GM13976 (cell line): ENCODE results near the gene MALL.
"Not testable (repeated sequence)": the region's sequence is repeated elsewhere in the genome, so short reads cannot be mapped to it uniquely, and the experiment has no call there.

Source experiments
- DNase-seq: peaks from one replicate; pipeline ENCODE4 v3.0.0; 2012; ENCODE audit warnings: low spot score
- in situ Hi-C: fragments of 300-500 bp; cut with MboI; formaldehyde crosslinking; loops from one replicate; pipeline ENCODE4 v1.12.0; 2022; ENCODE audit warnings: low sequenced_read_pairs, mixed read lengths, inconsistent platforms; ENCODE audit not compliant: unreplicated experiment
- TF ChIP-seq, protein P1 (sequence below): IDR thresholded peaks from 2 replicates; pipeline ENCODE4 v1.5.1; 2012; ENCODE audit warnings: borderline replicate concordance, mild to moderate bottlenecking; ENCODE audit not compliant: insufficient read depth; ENCODE audit errors: extremely low read depth, missing control alignments, control extremely low read depth

Gene MALL

DNA sequence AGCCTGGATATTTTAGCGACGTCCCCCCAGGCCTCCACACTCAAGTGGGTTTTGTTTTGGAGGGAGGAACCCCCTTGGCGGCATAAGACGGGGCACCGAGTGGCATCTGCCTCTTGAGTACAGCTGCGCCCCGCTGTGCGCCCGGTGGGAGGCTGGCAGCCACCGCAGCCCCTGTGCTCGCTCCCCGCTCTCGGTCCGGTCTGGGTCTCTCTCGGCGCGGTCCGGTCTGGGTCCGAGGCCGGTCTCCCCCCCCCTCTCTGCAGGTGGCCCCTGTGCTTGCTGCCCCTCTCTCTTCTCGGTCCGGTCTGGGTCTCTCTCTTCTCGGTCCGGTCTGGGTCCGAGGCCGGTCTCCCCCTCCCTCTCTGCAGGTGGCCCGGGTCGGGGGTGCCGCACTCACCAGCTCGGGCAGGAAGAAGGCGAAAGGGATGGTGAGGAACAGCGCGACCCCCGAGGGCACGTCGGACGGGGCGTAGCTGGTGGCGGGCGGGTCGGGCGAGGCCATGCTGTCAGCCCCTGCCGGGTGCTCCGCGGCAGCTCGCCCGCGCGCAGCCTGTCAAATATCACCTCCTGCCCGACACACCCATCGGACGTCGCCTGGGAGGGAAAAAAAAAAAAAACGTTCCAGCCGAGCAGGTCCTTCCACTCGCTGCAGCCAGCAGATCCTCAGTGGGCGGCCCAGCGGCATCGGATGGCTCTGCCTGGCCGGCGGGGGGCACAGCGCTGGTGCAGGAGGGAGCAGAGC lies at the start of gene MALL:
TSS of gene MALL (minus strand) at position 532 of the 742 bp plus-strand sequence. CDS start at position 502, 30 bp downstream.
- in situ Hi-C loops: no loop called here
- DNase-seq: no peak
- TF ChIP-seq, protein P1, sequence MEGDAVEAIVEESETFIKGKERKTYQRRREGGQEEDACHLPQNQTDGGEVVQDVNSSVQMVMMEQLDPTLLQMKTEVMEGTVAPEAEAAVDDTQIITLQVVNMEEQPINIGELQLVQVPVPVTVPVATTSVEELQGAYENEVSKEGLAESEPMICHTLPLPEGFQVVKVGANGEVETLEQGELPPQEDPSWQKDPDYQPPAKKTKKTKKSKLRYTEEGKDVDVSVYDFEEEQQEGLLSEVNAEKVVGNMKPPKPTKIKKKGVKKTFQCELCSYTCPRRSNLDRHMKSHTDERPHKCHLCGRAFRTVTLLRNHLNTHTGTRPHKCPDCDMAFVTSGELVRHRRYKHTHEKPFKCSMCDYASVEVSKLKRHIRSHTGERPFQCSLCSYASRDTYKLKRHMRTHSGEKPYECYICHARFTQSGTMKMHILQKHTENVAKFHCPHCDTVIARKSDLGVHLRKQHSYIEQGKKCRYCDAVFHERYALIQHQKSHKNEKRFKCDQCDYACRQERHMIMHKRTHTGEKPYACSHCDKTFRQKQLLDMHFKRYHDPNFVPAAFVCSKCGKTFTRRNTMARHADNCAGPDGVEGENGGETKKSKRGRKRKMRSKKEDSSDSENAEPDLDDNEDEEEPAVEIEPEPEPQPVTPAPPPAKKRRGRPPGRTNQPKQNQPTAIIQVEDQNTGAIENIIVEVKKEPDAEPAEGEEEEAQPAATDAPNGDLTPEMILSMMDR: no peak

DNA sequence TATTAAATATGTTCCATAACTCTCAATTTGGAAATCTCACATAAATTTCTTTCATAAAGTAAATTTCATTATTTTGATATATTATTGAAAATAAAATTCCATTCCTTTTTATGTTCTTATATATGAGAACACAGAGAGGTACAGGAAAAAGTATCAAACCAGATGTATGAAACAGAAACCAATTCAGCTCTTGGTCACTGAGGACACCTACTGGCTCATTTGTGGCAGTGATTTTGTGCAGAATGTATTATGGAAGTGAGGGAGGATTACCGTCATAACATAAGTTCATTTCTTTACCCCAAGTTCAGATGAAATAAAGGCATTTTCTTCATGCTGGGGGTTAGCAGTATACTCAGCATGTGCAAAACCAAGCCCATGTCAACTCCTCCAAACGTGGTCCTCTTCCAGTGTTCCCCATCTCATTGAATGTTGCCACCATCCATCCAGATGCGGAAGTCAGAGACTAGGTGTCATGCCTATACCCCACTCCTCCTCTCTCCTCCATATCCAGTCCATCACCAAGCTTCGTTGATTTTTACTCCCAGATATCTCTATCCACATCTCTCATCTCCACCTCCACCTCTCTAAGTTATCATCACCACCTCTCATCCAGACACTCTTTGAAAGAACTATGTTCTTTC lies 41.7 kb upstream of the MALL start:
- TF ChIP-seq, protein P1: peak; percentile 69
- DNase-seq: peak; percentile 49
- in situ Hi-C loops: no loop called here

DNA sequence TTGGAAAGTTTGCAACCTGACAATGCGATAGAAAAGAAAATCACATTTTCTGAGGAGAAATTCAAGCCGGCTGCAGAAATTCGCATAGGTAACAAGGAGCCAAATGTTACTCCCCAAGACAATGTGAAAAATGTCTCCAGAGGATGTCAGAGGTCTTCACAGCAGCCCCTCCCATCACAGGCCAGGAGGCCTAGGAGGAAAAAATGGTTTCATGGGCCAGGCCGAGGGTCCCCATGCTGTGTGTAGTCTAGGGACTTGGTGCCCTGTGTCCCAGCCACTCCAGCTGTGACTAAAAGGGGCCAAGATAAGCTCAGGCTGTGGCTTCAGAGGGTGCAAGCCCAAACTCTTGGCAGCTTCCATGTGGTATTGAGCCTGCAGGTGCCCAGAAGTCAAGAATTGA lies 39.2 kb upstream of the MALL start:
- in situ Hi-C loops, DNase-seq: not testable (repeated sequence)

DNA sequence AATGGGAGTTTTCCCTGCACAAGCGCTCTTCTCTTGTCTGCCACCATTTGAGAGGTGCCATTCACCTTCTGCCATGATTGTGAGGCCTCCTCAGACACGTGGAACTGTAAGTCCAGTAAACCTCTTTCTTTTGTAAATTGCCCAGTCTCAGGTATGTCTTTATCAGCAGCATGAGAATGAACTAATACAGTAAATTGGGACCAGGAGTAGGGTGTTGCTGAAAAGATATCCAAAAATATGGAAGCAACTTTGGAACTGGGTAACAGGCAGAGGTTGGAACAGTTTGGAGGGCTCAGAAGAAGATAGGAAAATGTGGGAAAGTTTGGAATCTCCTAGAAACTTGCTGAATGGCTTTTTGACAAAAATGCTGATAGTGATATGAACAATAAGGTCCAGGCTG lies 38.6 kb upstream of the MALL start:
- in situ Hi-C loops, DNase-seq: not testable (repeated sequence)

DNA sequence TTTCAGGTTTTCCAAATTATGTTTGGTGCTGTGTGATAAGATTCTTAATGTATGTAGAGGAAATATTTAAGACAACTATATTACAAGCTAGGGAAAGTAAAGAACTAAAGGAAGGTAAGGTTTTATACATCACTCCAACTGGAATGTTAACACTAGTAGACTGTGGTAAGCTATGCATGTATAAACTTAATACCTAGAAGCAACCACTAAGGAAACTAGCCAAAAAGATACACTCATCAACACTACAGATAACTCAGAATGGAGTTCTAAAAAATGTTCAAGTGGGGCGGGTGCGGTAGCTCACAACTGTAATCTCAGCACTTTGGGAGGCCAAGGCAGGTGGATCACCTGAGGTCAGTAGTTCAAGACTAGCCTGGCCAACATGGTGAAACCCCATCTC lies 37.8 kb upstream of the MALL start:
- in situ Hi-C loops: no loop called here
- TF ChIP-seq, protein P1: no peak
- DNase-seq: no peak

DNA sequence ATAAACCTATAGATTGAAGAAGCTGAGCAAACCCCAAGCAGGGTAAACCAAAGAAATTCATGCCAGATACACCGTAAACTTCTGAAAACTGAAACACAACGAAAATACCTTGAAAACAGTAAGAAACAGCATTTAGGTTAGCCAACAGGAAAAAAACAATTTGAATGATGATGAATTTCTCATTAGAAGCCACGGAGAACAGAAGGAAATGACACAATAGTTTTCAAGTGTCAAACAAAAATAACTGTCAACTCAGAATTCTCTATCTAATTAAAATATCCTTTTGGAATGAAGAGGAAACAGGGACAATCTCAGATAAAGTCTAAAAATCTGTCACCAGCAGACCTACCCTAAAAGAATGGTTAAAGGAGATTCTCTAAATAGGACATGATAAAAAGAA lies 37.3 kb upstream of the MALL start:
- TF ChIP-seq, protein P1: no peak
- DNase-seq: no peak
- in situ Hi-C loops: no loop called here

DNA sequence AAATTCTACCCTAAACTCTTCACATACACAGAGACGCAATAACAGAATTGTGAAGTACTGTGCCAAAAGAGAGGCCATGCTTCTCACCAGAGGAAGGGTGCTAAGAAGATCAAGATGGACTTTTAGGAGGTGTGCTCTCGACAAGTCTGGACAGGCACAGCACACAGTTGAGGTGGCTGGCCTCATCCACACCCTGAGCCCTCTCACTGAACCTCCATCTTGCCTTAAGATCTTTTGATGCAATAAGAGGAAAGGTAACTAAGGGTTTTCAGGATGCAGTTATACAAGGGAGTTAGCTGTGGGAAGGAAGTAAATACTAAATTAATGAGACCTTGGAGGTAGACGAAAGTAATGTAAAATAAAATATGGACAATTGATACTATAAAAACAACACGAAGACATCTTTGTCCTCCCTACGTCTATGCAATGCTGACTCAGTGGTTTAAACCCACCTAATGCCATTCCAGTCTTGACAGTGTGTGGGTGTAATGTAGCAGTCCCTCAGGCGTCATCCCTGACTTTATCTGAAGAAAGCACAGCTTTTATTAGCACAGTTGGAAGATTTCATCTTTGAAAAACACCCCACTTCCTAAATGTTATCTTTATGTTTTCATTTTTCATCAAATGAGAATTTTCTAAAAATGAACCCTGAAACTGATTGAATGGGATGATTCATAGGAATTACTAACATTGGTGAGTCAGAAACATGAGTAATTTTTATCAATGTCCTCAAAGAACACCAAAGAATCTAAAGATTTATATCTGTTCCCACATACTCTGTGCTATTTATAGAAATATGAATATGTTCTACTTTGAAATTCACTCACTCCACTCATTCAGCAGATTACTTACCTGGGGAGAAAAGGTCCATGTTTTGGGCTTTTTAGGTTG lies 34.0 kb upstream of the MALL start:
- DNase-seq: no peak
- in situ Hi-C loops: no loop called here

More for the DNA sequence above, 34.0 kb upstream of the MALL start:
- TF ChIP-seq, protein P1: no peak
